GM19238 (cell line): Measurements from ENCODE around the gene KCNC1.

ENCODE experiments used
- DNase-seq: peaks from one replicate; pipeline ENCODE4 v3.0.0; 2011; ENCODE audit warnings: low spot score; ENCODE audit not compliant: insufficient read length

The KCNC1 gene

DNA sequence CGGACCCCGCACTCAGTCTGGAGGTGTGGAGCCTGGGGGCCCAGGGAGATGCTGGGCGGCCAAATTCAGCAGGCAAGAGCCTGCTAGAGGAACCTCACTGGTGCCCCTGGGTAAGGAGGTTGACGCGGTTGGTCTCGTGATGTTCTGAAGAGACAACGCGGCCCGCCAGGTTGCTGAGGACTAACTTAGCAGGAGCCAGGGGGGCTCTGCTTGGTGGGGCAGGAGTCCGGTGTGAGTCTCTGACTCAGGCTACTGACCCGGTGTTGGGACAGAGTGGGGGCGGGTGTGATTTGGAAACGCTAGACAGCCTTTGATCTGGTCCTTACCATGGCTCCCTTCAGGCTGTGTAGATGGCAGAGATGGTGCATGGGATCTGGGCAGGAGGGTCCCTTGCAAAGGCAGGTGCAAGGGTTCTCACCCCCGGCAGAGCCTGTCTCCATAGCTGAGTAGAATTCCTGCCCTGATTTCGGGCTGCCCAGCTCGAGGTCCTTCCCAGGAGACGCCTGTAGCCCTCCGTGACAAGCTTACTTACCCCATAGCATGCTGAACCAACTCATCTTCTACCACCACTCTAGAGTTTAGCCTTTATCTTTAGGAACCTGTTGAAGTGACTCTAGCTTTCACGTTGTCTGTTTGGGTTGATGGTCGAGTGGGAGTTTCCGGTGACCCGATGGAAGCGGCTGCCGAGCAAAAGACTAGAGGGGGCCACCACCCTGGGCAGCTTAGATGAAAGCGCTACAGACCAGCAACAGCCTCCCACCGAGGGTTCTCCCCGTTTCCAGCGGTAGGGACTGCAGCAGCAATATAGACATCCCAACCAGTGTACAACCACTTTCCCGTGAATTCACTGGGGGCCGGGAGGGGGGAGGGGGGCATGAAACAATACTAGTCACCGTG, 38.4 kb downstream of the KCNC1 start:
- no peak for DNase-seq

GRCh38 chr11:17773674-17774073, 39.1 kb downstream of the KCNC1 start:
- DNase-seq, result no peak

GRCh38 chr11:17774232-17775034, 39.9 kb downstream of the KCNC1 start:
- no peak for DNase-seq

DNA sequence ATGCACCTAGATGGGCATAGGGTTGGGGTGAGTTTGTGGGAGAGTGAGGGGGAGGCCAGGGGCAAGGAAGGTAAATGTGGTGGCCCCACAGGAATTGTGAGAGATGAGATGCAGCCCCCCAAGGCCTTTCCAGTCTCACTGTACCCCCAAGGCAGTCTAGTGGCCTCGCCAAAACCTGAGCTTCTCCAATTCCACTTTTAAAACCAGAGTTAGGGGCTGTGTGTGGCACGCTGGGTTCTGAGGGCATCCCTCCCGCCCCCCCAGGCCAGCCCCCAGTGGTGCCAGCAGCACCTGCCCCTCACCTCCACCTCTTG, 40.4 kb downstream of the KCNC1 start:
- DNase-seq, result no peak

GRCh38 chr11:17775507-17776211, 41.1 kb downstream of the KCNC1 start:
- DNase-seq, result no peak

DNA sequence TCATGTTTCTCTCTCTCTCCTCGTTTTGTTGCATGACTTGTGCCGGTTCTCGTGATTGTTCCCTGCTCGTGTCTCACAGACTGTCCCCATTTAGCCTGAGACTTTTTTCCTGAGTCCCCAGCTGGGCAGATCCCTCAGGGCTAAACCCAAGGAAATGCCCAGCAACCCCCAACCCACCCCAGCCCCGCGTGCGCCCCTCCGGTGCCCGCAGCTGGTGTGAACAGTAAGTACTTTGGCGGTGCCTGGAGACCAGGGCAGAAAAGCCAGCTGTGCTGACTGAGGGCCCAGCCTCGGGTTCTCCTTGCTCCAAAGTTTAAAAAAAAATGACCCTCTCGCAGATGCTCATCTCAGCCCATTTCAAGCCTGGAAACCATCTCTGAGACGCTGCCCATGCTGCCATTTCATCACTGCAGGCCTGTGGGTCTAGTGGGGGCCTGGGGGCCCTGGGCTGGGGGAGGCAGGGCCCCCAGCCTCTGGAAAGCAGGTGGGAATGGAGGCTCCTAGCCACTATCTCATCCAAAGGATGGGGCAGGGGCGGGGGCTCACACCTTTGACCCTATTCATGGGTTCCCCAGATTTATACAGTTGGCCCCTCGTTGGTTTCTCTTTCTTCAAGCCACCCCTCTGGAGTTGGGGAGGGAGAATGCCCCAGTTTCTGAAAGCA, 41.8 kb downstream of the KCNC1 start:
- no peak for DNase-seq

DNA sequence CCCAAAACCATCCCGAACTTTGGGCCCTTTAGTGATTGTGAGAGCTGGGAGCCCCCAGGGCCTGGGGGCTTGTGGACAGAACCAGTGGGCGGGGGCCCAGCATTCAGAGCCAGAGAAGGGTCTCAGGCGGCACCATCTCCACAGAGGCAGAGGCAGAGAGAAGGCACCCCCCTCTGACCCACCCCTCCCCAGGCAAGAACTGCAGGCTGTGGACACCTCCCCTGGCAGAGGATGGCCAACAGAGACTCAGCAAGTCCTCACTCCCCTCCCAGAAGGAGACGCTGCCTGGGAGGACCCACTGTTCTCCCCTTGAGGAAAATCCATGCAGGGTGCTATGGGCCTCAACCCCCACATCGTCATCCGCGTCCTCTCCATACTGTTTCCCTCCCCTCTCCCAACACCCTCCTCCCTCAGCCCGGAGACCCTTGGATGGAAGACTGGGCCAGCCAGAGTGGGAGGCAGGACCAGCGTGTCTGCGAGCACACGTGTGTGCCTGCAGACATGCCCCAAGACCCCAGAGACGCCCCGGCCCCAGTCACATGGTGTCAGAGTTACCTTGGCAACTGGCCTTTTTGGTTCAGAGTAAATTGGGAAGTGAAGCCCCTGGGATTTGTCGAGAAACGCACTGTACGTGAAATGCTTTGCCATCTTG, 42.6 kb downstream of the KCNC1 start:
- DNase-seq, result no peak

- DNase-seq, result no peak
Observed at GRCh38 chr11:17777738-17778091, 43.1 kb downstream of the KCNC1 start.

DNA sequence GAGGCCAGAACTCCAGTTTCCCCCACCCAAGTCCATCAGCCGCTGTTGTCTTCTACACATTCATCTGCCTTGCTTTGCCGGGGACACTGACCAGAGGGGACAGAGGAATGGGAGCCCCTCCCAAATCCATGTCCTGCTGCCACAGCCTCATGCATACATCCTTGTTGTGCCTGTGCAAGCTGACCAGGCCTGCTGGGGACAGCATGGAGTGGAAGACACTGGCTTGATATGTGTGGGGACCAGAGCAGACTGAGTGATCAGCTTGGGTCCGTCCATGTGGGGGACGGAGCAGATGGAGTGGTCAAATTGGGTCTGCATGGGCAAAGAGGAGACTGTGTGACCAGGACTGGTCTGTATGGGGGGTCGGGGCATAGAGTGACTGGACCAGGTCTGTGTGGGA, 43.8 kb downstream of the KCNC1 start:
- DNase-seq, result no peak

DNA sequence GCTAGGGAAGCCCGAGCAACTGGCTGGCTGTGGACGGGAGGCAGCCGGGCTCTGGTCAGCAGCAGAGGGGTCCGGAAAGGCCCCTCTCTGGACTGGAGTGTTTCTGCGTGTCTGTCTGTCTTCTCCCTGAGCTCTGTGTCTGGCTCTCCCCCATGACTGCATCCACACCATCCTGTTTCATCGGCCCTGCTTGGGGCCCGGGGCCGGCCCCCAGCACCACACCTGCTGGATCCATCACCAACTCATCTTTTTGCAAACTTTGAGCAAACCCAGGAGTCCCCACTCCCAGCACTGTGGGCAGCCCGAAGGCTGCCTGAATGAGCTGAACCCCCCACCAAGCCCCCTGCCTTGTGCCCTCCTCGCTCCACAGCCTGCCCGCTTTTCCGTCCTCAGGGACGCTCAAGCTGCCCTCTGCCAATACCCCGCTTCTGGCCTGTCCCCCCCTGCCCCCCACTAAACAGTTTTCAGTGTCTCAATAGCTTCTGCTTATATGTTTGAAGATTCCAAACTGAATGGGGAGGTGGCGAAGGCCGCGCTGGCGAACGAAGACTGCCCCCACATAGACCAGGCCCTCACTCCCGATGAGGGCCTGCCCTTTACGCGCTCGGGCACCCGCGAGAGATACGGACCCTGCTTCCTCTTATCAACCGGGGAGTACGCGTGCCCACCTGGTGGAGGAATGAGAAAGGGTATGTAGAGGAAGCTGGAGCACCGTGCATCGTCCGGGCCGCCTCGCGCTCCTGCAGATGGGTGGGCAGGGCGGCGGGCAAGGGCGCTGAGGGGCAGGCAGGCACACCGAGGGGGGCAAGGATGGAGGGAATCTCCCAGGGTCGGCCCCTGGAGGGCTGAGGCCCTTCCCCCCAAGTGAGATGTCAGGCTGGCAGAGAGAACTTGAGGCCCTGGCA, 44.6 kb downstream of the KCNC1 start:
- no peak for DNase-seq

DNA sequence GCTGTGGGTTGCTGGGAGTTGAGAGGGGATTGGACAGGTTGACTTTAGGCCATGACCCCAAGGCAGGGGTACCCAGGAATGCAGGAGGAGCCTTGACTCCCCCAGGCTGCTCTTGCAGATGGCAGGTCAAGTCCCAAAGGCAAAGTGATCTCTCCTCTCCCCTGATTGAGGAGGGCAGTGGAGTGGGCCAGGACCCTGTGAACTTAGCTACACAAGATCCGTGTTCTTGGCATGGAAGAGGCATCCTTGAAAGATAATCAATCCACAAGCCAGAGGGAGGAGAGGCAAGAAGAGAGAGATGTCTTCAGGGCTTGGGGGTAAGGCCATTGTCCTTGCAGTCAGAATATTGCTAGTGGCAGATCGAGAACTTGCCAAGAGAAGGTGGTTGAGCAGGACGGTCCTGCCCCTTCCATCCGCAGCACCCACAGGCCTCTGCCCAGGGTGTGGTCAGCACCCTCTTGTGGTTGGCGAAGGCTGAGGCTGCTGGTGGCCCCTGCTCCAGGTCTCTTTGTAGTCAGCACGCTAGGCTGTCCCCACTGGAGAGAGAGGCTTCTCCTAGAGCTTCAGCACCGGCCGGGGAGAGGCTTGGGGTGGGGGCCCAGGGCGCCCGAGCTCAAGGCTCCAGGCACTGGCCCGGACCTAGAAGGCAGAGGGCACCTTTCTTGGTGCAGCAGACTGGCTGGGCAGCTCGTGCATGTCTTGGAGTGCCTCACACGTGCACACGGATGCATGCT, 45.4 kb downstream of the KCNC1 start:
- no peak for DNase-seq

GRCh38 chr11:17780668-17781067, 46.1 kb downstream of the KCNC1 start:
- no peak for DNase-seq

- DNase-seq, result no peak
Observed at GRCh38 chr11:17781221-17781620, 46.6 kb downstream of the KCNC1 start.

- DNase-seq, result no peak
Observed at GRCh38 chr11:17781626-17782025, 47.0 kb downstream of the KCNC1 start.

DNA sequence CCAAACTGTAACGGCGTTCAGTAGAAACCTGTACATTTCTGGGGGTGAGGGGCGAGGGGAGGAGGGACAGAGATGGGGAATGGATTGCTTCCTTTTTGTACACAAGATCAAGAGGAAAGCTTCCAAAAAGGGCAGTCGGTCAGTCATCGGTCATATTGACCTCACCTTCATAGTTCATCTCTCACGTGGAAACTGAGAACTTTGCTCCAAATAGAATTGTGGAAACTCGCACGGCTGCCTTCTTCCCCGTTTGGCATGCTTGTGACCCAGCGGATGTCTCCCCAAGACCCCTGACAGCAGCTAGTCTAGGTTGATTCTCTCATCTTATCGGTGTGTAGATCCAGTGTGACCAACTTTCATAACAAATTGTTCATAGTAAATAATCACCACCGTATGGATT, 47.6 kb downstream of the KCNC1 start:
- DNase-seq, result no peak

GRCh38 chr11:17782603-17783337, 48.2 kb downstream of the KCNC1 start:
- no peak for DNase-seq

- no peak for DNase-seq
Observed at GRCh38 chr11:17783878-17784277, 49.3 kb downstream of the KCNC1 start.

DNA sequence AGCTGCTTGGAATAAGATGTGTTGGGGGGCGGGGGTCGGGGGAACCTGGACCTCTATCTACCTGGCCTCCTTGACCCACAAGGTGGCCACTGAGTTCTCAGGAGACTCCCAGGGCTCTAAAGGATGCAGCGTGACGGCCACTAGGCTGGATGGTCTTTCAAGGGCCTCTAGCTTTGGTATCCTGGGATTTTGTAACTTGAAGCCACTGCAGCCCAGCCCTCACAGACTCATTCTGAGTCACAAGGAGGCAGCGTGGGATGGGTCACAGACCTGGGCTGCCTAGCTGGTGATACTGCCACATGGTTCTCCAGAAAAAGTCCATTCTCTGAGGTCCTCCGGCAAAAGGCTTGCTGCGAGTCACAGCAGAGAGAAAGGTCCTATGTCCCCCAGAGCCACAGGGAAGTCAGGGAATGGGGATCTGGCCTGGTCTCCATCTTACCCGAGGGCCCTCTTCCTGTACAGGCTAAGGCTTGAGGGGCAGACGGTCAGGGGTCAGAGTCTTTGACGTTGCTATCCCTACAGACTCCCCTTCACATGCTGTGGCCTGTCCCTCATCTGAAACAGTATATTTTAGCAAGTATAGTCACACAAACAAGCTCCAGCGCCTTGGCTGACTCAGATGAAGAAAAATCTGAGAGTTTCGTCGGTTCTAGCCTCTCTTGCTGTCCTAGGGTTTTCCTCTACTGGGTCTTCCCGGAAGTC, 52.4 kb downstream of the KCNC1 start:
- DNase-seq, result no peak
